ENCODE data around the gene RAB3IL1. TPM values are rescaled to one million over a fixed set of nuclear protein-coding genes. Genes with fewer than 3 reads are reported as not detected.

The RAB3IL1 gene
- total and polyA plus RNA-seq, 9 of the 15 experiments (the other 6 are each of a cell fraction or from before 2014, with no cell fraction given) = 0.15 to 42.6 (median 15.5) TPM

- TF ChIP-seq CHAMP1 (IDR thresholded peaks at IDR 0.05) = no peak
- no peak for TF ChIP-seq JUN (IDR thresholded peaks at IDR 0.05; ENCODE audit: borderline replicate concordance, low read depth, low read length)
- TF ChIP-seq JUN (CRISPR knock-in tag; IDR thresholded peaks at IDR 0.05; ENCODE audit: borderline replicate concordance) = no peak
- TF ChIP-seq SRSF9 (IDR thresholded peaks at IDR 0.05; ENCODE audit: borderline replicate concordance, low read depth, low read length) = no peak
- TF ChIP-seq HCFC1 (IDR thresholded peaks at IDR 0.05; ENCODE audit: low read depth, low read length) = peak; percentile 52
- TF ChIP-seq ZNF592 (IDR thresholded peaks at IDR 0.05) = peak; percentile 85
- no peak for TF ChIP-seq IRF2 (CRISPR knock-in tag; IDR thresholded peaks at IDR 0.05)
- no peak for TF ChIP-seq CHCHD3 (CRISPR knock-in tag; IDR thresholded peaks at IDR 0.05)
- 0 out of 2 replicates have a peak, but pooled peaks have one; percentile 48 for TF ChIP-seq ZNF511 (CRISPR knock-in tag; IDR thresholded peaks at IDR 0.05)
- peak in 1 of 2 experiments; percentile 54; a peak in 1 of 4 replicates for TF ChIP-seq ZMIZ1 (IDR thresholded peaks at IDR 0.05; ENCODE audit: low read depth in 2 of 2, low read length in 2 of 2)
- no peak for TF ChIP-seq ILF3 (IDR thresholded peaks at IDR 0.05; ENCODE audit: borderline replicate concordance)
- TF ChIP-seq MCM3 (IDR thresholded peaks at IDR 0.05) = no peak
- no peak for TF ChIP-seq RBM14 (IDR thresholded peaks at IDR 0.05; ENCODE audit: borderline replicate concordance, insufficient read depth, low read depth, low read length)
Measured at GRCh38 chr11:61899146-61899841, 18.1 kb downstream of the RAB3IL1 start (continued).

Measured in K562 (cell line).